ENCODE results near the gene KRT74. TPM values are rescaled to one million over a fixed set of nuclear protein-coding genes. Genes with fewer than 3 reads are reported as not detected.

KRT74 gene
- polyA plus RNA-seq, 2 of the 4 experiments (the other 2 are of a cell fraction), result not detected

- H3K4me1 ChIP-seq, result no peaks in the 10 kb centered on the region
- no peak overlapping the region for H3K4me3 ChIP-seq
- 61% methylated on average over 7 of the region's 8 CpGs for WGBS (ENCODE audit: missing lambda C conversion rate)
- H3K9me3 ChIP-seq, result no peaks in the 10 kb centered on the region
- FAIRE-seq (no peak), DNase-seq (ENCODE audit: low read depth in 1 of 2, low spot score in 1 of 2) (no peak), ATAC-seq (no peak)
- no peak overlapping the region for H3K4me2 ChIP-seq
- H3K27ac ChIP-seq, result no peak overlapping the region
- TF ChIP-seq HMGXB4 (CRISPR knock-in tag; IDR thresholded peaks at IDR 0.05; ENCODE audit: borderline replicate concordance) (no peak), TP53 (CRISPR knock-in tag; IDR thresholded peaks at IDR 0.05) (no peak), MAZ (IDR thresholded peaks at IDR 0.05; ENCODE audit: borderline replicate concordance, low read depth, low read length) (no peak), NFE2L2 (conservative IDR thresholded peaks at IDR 0.05; ENCODE audit: low read length) (no peak), SREBF2 (IDR thresholded peaks at IDR 0.05) (no peak), TFCP2L1 (CRISPR knock-in tag; IDR thresholded peaks at IDR 0.05) (no peak), USF2 (IDR thresholded peaks at IDR 0.05) (no peak), KDM1A (IDR thresholded peaks at IDR 0.05; ENCODE audit: low read depth) (no peak), FOXS1 (CRISPR knock-in tag; IDR thresholded peaks at IDR 0.05) (no peak)
- POLR2A ChIA-PET, result no interaction called here
- CTCF ChIA-PET, result interaction anchor here (0.8 to 1.8 kb wide), 4 partner anchors 12 to 371 kb away, joined by 3 to 8 read pairs (median 4); no protein-coding TSS in a partner anchor
These were observed 45.0 kb downstream of the KRT74 start for GRCh38 chr12:52528641-52529143.

GRCh38 chr12:52527121-52527800, 46.4 kb downstream of the KRT74 start:
- ATAC-seq, result no peak
- FAIRE-seq, result no peak
- ChIA-PET POLR2A (no interaction called here), CTCF (interaction anchor here (1.3 to 1.8 kb wide), 2 partner anchors 20 to 358 kb away, joined by 3 to 8 read pairs; no protein-coding TSS in a partner anchor)
- no peak overlapping the region for H3K4me2 ChIP-seq
- DNase-seq (ENCODE audit: low read depth in 1 of 2, low spot score in 1 of 2), result no peak
- H3K27ac ChIP-seq, result no peak overlapping the region
- H3K9me3 ChIP-seq, result no peaks in the 10 kb centered on the region
- 31% methylated on average over 4 of the region's 4 CpGs for WGBS (ENCODE audit: missing lambda C conversion rate)
- peaks cover 8% of the 10 kb centered on the region; the same call in 2 of the 3 replicates for H3K4me1 ChIP-seq
- no peak for TF ChIP-seq FOSL2 (IDR thresholded peaks at IDR 0.05)
- TF ChIP-seq FOSL2 (CRISPR knock-in tag; IDR thresholded peaks at IDR 0.05), result no peak
- TF ChIP-seq NPAS2 (CRISPR knock-in tag; IDR thresholded peaks at IDR 0.05; ENCODE audit: borderline replicate concordance), result no peak
- no peak for TF ChIP-seq ZC3H11A (IDR thresholded peaks at IDR 0.05)
- no peak overlapping the region for H3K4me3 ChIP-seq

GRCh38 chr12:52526511-52526951, 47.1 kb downstream of the KRT74 start:
- FAIRE-seq, result no peak
- H3K4me1 ChIP-seq, result peaks cover 15% of the 10 kb centered on the region
- TF ChIP-seq FOXS1 (CRISPR knock-in tag; IDR thresholded peaks at IDR 0.05) (no peak), JUN (IDR thresholded peaks at IDR 0.05) (no peak), TP53 (CRISPR knock-in tag; IDR thresholded peaks at IDR 0.05) (no peak), HOXB13 (CRISPR knock-in tag; IDR thresholded peaks at IDR 0.05; ENCODE audit: low read depth) (no peak), PBX3 (IDR thresholded peaks at IDR 0.05) (no peak), POLR2A (IDR thresholded peaks at IDR 0.05; ENCODE audit: low read length) (no peak), CBX8 (IDR thresholded peaks at IDR 0.05) (no peak), EP300 (IDR thresholded peaks at IDR 0.05) (no peak), EHMT2 (IDR thresholded peaks at IDR 0.05; ENCODE audit: low read depth) (no peak), E2F6 (IDR thresholded peaks at IDR 0.05; ENCODE audit: borderline replicate concordance, low read depth) (no peak), BHLHE40 (IDR thresholded peaks at IDR 0.05; ENCODE audit: low read depth, low read length) (no peak), POLR2AphosphoS2 (conservative IDR thresholded peaks at IDR 0.05; ENCODE audit: low read length) (no peak), ZC3H11A (IDR thresholded peaks at IDR 0.05) (no peak), KDM5A (IDR thresholded peaks at IDR 0.05) (no peak), RFX5 (IDR thresholded peaks at IDR 0.05) (no peak), HOXB5 (CRISPR knock-in tag; IDR thresholded peaks at IDR 0.05) (no peak), ZSCAN20 (CRISPR knock-in tag; IDR thresholded peaks at IDR 0.05) (no peak), NFE2L2 (conservative IDR thresholded peaks at IDR 0.05; ENCODE audit: low read length) (no peak), HOXA7 (CRISPR knock-in tag; IDR thresholded peaks at IDR 0.05) (no peak)

More at GRCh38 chr12:52526511-52526951, 47.1 kb downstream of the KRT74 start:
- DNase-seq (ENCODE audit: low read depth in 1 of 2, low spot score in 1 of 2) (no peak), ATAC-seq (no peak)
- CTCF ChIA-PET, result interaction anchor here (1.3 kb wide), 1 partner anchor 359 kb away, joined by 3 read pairs; no protein-coding TSS in a partner anchor
- Histone ChIP-seq H3K4me2 (no peak overlapping the region), H3K9me3 (no peaks in the 10 kb centered on the region), H3K4me3 (no peak overlapping the region), H3K27ac (no peak overlapping the region)
- 70% methylated on average over 8 of the region's 8 CpGs for WGBS (ENCODE audit: missing lambda C conversion rate)
- POLR2A ChIA-PET, result no interaction called here

Measured in A549 (cell line).